Measurements from ENCODE around the gene TNFRSF6B. TPM values are rescaled to one million over a fixed set of nuclear protein-coding genes. Genes with fewer than 3 reads are reported as not detected.

The TNFRSF6B gene
- polyA plus RNA-seq, 1 of the 3 experiments (the other 2 are of a cell fraction): 9.4 TPM

DNA sequence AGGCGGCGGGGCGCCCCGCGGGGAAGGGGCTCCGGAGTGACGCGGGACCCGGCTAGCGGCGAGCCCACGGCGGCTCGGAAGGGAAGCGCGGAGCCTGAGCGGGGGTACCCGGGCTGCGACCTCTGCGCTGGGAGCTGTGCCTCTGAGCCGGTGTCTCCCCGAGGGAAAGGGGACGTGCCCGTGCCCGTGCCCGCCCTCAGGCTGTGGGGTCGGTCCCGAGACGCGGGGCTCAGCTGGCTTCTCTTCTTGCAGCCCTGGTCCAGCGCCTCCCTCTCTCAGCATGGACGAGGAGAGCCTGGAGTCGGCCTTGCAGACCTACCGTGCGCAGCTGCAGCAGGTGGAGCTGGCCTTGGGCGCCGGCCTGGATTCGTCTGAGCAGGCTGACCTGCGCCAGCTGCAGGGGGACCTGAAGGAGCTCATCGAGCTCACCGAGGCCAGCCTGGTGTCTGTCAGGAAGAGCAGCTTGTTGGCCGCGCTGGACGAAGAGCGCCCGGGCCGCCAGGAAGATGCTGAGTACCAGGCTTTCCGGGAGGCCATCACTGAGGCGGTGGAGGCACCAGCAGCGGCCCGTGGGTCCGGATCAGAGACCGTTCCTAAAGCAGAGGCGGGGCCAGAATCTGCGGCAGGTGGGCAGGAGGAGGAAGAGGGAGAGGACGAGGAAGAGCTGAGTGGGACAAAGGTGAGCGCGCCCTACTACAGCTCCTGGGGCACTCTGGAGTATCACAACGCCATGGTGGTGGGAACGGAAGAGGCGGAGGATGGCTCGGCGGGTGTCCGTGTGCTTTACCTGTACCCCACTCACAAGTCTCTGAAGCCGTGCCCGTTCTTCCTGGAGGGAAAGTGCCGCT is 12.1 kb downstream of the TNFRSF6B start:
- no peak overlapping the region for H2AFZ ChIP-seq (ENCODE audit: low read depth)
- peak overlapping the region; percentile 89 for H3K9ac ChIP-seq
- peaks cover 7% of the 10 kb centered on the region for H3K9me3 ChIP-seq
- peaks cover 4% of the 10 kb centered on the region for H3F3A ChIP-seq (replicated peaks; ENCODE audit: insufficient read depth)
- H3K4me2 ChIP-seq: peak overlapping the region; percentile 92
- H4K20me1 ChIP-seq (ENCODE audit: insufficient read depth): 0 out of 2 replicates have a peak, but pooled peaks cover 3% of the 10 kb centered on the region
- no peaks in the 10 kb centered on the region for H3K9me2 ChIP-seq
- ChIA-PET CTCF (interaction anchor here (0.9 to 1.6 kb wide), 4 partner anchors 13 to 265 kb away, joined by 3 to 4 read pairs (median 4); no protein-coding TSS in a partner anchor), POLR2A (interaction anchor here (0.6 to 2.6 kb wide), 11 partner anchors 11 to 272 kb away, joined by 3 to 22 read pairs (median 3); partner anchors contain the start of genes RTEL1, SAMD10, STMN3 and TNFRSF6B)
- H3K4me3 ChIP-seq (ENCODE audit: low read depth in 2 of 2, low read length in 1 of 2): peak overlapping the region; percentile 70 to 90
- peak overlapping the region in 1 of 2 experiments; percentile 53; a peak in 2 of 4 replicates for H3K27ac ChIP-seq (ENCODE audit: low read depth in 2 of 2, low read length in 1 of 2)
- peaks cover 43 to 59% of the 10 kb centered on the region in 2 experiments for H3K36me3 ChIP-seq (replicated peaks in 1 of 2; ENCODE audit: control insufficient read depth in 1 of 2, insufficient read depth in 2 of 2, low read length in 1 of 2)
- H3K4me1 ChIP-seq (ENCODE audit: control insufficient read depth in 1 of 2, insufficient read depth in 2 of 2, low read depth in 1 of 2, low read length in 1 of 2): peaks cover 0 to 20% of the 10 kb centered on the region in 2 experiments; a peak in 1 of 4 replicates
- TF ChIP-seq FOXJ3 (CRISPR knock-in tag; IDR thresholded peaks at IDR 0.05) (no peak), RAD21 (IDR thresholded peaks at IDR 0.05; ENCODE audit: low read length) (no peak), FOXM1 (IDR thresholded peaks at IDR 0.05; ENCODE audit: low read depth) (no peak)
- WGBS (ENCODE audit: low lambda C conversion rate): 66% methylated on average over 26 of the region's 67 CpGs
- no peaks in the 10 kb centered on the region for H3K27me3 ChIP-seq (ENCODE audit: insufficient read depth)
- H3K79me2 ChIP-seq (ENCODE audit: insufficient read depth): peaks cover 87% of the 10 kb centered on the region
- DNase-seq: peak; percentile 12

DNA sequence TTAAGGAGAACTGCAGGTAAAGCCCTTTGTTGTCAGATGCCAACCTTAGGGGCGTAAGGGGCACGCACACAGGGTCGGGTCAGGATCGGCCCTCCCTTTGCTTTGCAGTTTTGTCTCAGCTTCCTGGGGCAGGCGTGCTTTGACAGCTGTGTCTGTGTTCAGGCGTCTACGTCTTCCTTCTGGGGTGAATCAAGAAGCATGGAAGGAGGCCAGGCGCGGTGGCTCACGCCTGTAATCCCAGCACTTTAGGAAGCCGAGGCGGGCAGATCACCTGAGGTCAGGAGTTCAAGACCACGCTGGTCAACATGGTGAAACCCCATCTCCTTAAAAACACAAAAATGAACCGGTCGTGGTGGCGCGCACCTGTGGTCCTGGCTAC is 12.7 kb downstream of the TNFRSF6B start:
- no peak overlapping the region for H2AFZ ChIP-seq (ENCODE audit: low read depth)
- no peak for DNase-seq
- no peaks in the 10 kb centered on the region for H3K27me3 ChIP-seq (ENCODE audit: insufficient read depth)
- H3K36me3 ChIP-seq (replicated peaks in 1 of 2; ENCODE audit: control insufficient read depth in 1 of 2, insufficient read depth in 2 of 2, low read length in 1 of 2): peaks cover 39 to 62% of the 10 kb centered on the region in 2 experiments
- ChIA-PET CTCF (interaction anchor here (0.9 to 1.6 kb wide), 3 partner anchors 30 to 265 kb away, joined by 3 to 4 read pairs (median 4); no protein-coding TSS in a partner anchor), POLR2A (interaction anchor here (2.6 kb wide), 1 partner anchor 12 kb away, joined by 22 read pairs; the partner anchor contains the start of gene TNFRSF6B)
- H3K9me2 ChIP-seq: no peaks in the 10 kb centered on the region
- 0 out of 2 replicates have a peak, but pooled peaks cover 3% of the 10 kb centered on the region for H4K20me1 ChIP-seq (ENCODE audit: insufficient read depth)
- TF ChIP-seq GABPA (IDR thresholded peaks at IDR 0.05; ENCODE audit: low read depth): no peak
- TF ChIP-seq USF2 (IDR thresholded peaks at IDR 0.05; ENCODE audit: borderline replicate concordance, low read depth, low read length): no peak
- no peak for TF ChIP-seq CHD2 (IDR thresholded peaks at IDR 0.05; ENCODE audit: low read length, partially characterized antibody)
- TF ChIP-seq, protein P1, sequence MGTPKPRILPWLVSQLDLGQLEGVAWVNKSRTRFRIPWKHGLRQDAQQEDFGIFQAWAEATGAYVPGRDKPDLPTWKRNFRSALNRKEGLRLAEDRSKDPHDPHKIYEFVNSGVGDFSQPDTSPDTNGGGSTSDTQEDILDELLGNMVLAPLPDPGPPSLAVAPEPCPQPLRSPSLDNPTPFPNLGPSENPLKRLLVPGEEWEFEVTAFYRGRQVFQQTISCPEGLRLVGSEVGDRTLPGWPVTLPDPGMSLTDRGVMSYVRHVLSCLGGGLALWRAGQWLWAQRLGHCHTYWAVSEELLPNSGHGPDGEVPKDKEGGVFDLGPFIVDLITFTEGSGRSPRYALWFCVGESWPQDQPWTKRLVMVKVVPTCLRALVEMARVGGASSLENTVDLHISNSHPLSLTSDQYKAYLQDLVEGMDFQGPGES (IDR thresholded peaks at IDR 0.05; ENCODE audit: low read depth, low read length): no peak
- no peak for TF ChIP-seq TEAD4 (IDR thresholded peaks at IDR 0.05; ENCODE audit: borderline replicate concordance, insufficient read depth)
- peak overlapping the region; percentile 89; the same call in 1 of the 2 replicates for H3K9ac ChIP-seq
- H3K4me2 ChIP-seq: peak overlapping the region; percentile 92
- H3K9me3 ChIP-seq: peaks cover 7% of the 10 kb centered on the region
- H3K79me2 ChIP-seq (ENCODE audit: insufficient read depth): peaks cover 93% of the 10 kb centered on the region
- peak overlapping the region; percentile 70 to 90; a peak in 3 of 4 replicates for H3K4me3 ChIP-seq (ENCODE audit: low read depth in 2 of 2, low read length in 1 of 2)
- H3K4me1 ChIP-seq (ENCODE audit: control insufficient read depth in 1 of 2, insufficient read depth in 2 of 2, low read depth in 1 of 2, low read length in 1 of 2): peaks cover 0 to 20% of the 10 kb centered on the region in 2 experiments; a peak in 1 of 4 replicates
- H3K27ac ChIP-seq (ENCODE audit: low read depth in 2 of 2, low read length in 1 of 2): no peak overlapping the region
- H3F3A ChIP-seq (replicated peaks; ENCODE audit: insufficient read depth): peaks cover 4% of the 10 kb centered on the region
- WGBS (ENCODE audit: low lambda C conversion rate): 87% methylated on average over 16 of the region's 17 CpGs

Measured in SK-N-SH (cell line).